ENCODE results near the gene GJB2.

GRCh38 chr13:20190076-20190475 is 2.7 kb downstream of the GJB2 start:
- TF ChIP-seq EZH2 (IDR thresholded peaks at IDR 0.05; ENCODE audit: low read length): no peak
- TF ChIP-seq CTCF (optimal IDR thresholded peaks at IDR 0.05 in 1 of 3, IDR thresholded peaks at IDR 0.05 in 1 of 3, conservative IDR thresholded peaks at IDR 0.05 in 1 of 3; ENCODE audit: extremely low read depth in 1 of 3, insufficient read depth in 2 of 3, low read length in 3 of 3): no peak
